H1 (cell line): ENCODE data around the gene KCNA5. TPM values are rescaled to one million over a fixed set of nuclear protein-coding genes. Genes with fewer than 3 reads are reported as not detected.

Source experiments
- EGR1 ChIP-seq: IDR thresholded peaks from 2 replicates; pipeline ENCODE4 v1.6.1; 2011; ENCODE audit warnings: low read depth, low read length, borderline replicate concordance
- EZH2 ChIP-seq: fragments of 200-600 bp; sonication (generic); IDR thresholded peaks from 2 replicates; pipeline ENCODE4 v1.7.1; 2012; ENCODE audit warnings: low read depth, mild to moderate bottlenecking, moderate library complexity, low read length, inconsistent platforms; ENCODE audit not compliant: severe bottlenecking
- KDM4A ChIP-seq: IDR thresholded peaks from one replicate; pipeline ENCODE4 v1.7.1; 2012; ENCODE audit warnings: low read depth, mild to moderate bottlenecking, moderate library complexity, low read length, inconsistent platforms; ENCODE audit not compliant: severe bottlenecking
- POLR2A ChIP-seq, 2 experiments: IDR thresholded peaks; 1 replicate in 1 of 2; 2 replicates in 1 of 2; pipeline ENCODE4 v1.6.1; 2011; ENCODE audit warnings: low read depth in 2 of 2, low read length in 2 of 2, mild to moderate bottlenecking in 2 of 2; ENCODE audit errors: control extremely low read depth in 1 of 2
- RFX5 ChIP-seq: IDR thresholded peaks from 2 replicates; pipeline ENCODE4 v1.6.1; 2011; ENCODE audit warnings: low read depth, low read length, improper control_type of control experiment, borderline replicate concordance
- RNF2 ChIP-seq: fragments of 200-900, 300-1000 bp; sonication (generic); IDR thresholded peaks from 2 replicates; pipeline ENCODE4 v1.7.1; 2016; ENCODE audit warnings: borderline replicate concordance, low read depth, mild to moderate bottlenecking, antibody characterized with exemption, low read length; ENCODE audit not compliant: poor library complexity, severe bottlenecking; ENCODE audit errors: missing control alignments
- polyA plus RNA-seq, 7 experiments: library from polyadenylated mRNA; depleted of rRNA in 3 of 7; stranded (reverse) in 5 of 7; unstranded in 2 of 7; fragments of >200 nt in 5 of 7; fragments of 200-250 nt in 2 of 7; gene quantifications; 1 replicate in 5 of 7; 2 replicates in 1 of 7; 4 replicates in 1 of 7; pipeline versions ENCODE4 v1.2.1 to v1.2.3, GENCODE V29; 2011 to 2013; ENCODE audit warnings: missing spikeins in 2 of 7, mixed read lengths in 2 of 7
- total RNA-seq: library from RNA; stranded (reverse); fragmentation: NEBNext Ultra II Directional; extraction: Animal tissue kit (Norgen Biotek cat#: 25700); gene quantifications from 2 replicates; pipeline ENCODE4 v1.2.1, GENCODE V29; 2021

KCNA5 gene
- total and polyA plus RNA-seq, 2 of the 8 experiments (the other 6 are each of a cell fraction or from before 2014, with no cell fraction given): 0.20 to 0.29 TPM

DNA sequence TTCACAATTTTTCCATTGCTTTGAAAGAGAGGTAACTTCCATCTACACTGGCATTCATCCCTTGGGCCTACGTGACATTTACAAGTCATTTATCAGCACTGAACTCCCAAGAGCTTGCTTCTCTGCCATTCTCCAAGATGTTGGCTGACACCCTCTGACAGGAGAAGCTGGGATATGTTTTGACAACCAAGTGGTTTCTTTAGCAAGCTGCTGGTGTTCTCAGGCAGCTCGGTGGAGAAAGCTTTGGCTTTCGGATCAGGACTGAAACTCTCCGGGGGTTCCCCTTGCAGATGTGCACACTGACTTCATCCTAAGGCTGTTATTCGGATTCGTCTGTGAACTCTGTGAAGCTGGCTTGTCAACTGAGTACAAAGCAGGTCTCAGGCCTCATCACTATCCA, 15.7 kb downstream of the KCNA5 start (continued):
- TF ChIP-seq RNF2 (no peak), RFX5 (no peak), POLR2A (IDR thresholded peaks at IDR 0.05; ENCODE audit: control extremely low read depth in 1 of 2, low read depth in 2 of 2, low read length in 2 of 2) (no peak), EGR1 (no peak), EZH2 (no peak), KDM4A (no peak)
